DMS53 (cell line): Measurements from ENCODE around the gene BRCC3.

Source experiments
- DNase-seq: peaks from one replicate; lab custom pipeline; 2025; lab: John Stamatoyannopoulos, UW

BRCC3 gene

DNA sequence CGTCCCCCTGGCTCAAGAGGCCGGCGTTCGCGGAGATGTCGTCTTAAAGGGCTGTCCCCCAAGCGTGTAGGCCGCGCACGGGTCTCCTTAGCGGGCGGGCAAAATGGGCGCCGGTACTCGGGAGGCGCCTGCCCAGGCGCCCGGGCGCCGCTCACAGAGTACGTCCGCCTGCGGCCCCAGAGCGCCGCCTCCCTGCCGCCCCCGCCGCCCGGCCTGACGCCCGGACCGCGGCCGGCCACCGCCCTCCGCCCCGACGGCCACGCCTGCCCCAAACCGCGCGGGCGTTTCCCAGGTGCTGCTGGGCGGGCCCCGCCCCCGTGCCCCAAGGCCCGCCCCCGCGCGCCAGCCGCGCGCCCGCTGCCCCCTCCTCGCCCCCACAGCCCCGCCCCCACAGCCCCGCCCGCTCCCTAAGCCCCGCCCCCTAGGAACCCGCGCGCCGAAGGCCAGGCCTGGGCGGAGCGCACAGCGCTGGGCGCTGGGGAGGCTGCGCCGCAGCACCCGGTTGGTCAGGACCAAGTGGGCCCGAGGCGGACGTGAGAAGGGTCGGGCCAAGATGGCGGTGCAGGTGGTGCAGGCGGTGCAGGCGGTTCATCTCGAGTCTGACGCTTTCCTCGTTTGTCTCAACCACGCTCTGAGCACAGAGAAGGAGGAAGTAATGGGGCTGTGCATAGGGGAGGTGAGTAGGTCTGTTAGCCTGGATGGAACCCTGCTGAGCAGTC, at the start of gene BRCC3, which contains the start of the genes CMC4 and MTCP1:
Gene BRCC3, plus strand, starts transcription at position 534 of the 719 bp plus-strand sequence. Its CDS starts 20 bp downstream, at position 554.
Gene CMC4, minus strand, starts transcription at position 162 of the 719 bp plus-strand sequence. CDS start 7,113 bp downstream, outside the sequence.
Gene MTCP1, minus strand, starts transcription at position 162 of the 719 bp plus-strand sequence. CDS start 5,126 bp downstream, outside the sequence.
- peak; percentile 96 for DNase-seq

- peak; percentile 13 for DNase-seq
These were observed 48.7 kb upstream of the BRCC3 start, which contains the start of gene F8 for GRCh38 chrX:155022585-155022984. Gene F8, minus strand, starts transcription at chrX:155022723. Its CDS starts 171 bp downstream, at chrX:155022552.

DNA sequence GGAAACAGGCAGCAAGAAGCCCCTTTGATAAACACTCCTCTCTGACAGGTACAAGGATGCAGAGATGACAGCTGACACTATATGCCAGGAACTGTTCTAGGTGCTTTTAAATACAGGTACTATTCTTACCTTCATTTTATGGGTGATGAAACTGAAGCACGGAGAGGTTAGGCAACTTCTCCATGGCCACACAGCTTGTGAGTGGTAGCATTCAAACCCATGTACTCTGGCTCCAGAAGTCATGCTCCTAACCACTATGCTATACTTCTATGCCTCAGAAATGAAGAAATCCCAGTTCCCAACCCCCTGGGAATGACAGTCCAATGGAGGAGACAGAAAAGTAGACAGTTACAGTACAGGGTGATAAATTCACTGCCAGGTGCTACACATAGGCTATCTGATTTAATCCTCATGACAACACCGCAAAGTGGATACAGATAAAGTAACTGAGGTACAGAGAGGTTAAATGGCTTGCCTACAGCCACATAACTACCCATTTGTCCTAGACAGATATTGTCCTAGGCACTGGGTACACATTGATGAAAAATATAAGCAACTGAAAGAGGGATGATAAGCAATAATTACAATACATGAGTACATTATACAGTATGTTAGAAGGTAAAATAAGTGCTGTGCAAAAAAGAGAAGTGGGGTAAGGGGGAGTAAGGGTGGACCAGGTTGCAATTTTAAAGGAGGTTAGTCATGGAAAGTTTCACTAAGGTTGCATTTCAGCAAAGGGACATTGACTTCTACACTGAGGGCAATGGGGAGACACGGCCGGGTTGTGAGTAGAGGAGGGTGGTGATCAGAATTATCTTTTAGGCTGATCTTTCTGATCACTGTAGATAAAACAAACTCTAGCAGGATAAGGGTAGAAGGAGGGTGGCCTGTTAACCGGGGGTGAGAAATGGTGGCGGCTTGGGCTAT, 47.1 kb upstream of the BRCC3 start:
- DNase-seq = peak; percentile 30

- no peak for DNase-seq
These were observed 44.9 kb upstream of the BRCC3 start for GRCh38 chrX:155026420-155026726.

- DNase-seq = peak; percentile 98
These were observed 44.4 kb upstream of the BRCC3 start, which contains the start of gene FUNDC2 for GRCh38 chrX:155026727-155027508. Gene FUNDC2, plus strand, starts transcription at chrX:155026844. Its CDS starts 95 bp downstream, at chrX:155026939.

- peak; percentile 48 for DNase-seq
These were observed 43.7 kb upstream of the BRCC3 start for GRCh38 chrX:155027509-155028066.

DNA sequence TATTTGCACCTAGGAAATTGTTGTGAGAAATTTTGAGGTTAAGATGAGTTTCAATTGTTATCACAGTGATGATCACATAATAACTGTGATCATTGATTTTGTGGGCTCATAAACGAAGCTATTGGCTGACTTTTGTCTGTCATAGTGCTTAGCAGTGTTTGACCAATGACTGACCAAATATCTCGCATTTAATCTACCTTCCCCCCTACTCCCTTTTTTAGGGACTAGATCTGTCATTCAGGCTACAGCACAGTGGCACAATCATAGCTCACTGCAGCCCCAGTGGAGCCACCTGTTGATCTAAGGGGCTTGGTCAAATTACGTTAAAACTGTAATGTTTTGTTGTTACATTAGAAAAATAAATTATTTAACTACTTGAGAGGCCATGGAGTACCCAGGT, 43.2 kb upstream of the BRCC3 start:
- DNase-seq = peak; percentile 41

DNA sequence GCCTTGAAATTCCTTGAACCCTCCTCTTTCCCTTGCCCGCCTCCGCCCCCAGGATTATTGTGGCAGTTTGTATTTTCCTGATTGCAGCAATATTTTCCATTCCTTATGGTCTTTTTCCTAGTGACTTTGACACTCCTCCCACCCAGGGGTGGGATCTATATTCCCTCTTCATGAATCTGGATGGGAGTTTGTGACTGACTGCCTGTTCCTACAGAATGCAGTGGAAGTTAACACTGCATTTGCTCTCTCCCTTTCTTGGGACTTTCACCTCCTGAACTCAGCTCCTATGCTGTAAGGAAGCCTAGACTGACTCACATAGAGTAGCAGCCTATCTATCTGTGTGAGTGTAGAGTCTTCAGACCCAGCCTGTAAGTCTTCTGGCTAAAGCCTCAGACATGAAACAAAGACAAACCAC, 42.4 kb upstream of the BRCC3 start:
- DNase-seq = no peak

- DNase-seq = no peak
These were observed 39.7 kb upstream of the BRCC3 start for GRCh38 chrX:155031657-155032056.

- no peak for DNase-seq
These were observed 35.6 kb upstream of the BRCC3 start for GRCh38 chrX:155035688-155036087.

DNA sequence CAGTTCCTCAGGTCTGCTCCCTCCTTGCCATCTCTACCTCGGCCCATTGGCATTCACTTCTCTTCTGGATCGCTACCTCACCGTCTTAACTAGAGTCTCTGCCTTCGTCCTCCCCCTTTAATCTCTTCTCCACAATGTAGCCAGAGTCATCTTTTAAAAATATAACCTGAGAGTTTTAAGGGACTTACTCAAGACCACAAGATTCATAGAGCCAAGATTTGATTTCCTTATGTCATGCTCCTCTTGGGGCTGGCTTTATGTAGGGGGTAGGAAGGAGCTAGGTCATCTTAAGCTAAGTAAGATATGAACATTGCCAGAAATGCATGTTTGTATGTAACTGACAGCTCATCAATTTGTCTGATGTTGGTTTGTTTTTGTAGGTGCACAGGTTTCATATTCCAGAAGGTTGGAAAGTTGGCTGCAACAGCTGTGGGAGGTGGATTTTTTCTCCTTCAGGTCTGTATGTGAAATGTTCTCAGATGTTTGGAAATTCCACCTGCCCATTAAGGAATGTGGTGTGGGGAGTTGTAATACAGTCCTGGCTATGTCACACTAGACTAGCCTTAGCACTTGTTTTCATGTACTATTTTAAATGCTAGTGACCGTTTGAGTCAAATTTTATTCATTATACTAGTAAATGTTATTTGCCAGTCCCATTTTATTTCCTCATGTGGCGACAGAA, 25.0 kb upstream of the BRCC3 start:
- DNase-seq = no peak

DNA sequence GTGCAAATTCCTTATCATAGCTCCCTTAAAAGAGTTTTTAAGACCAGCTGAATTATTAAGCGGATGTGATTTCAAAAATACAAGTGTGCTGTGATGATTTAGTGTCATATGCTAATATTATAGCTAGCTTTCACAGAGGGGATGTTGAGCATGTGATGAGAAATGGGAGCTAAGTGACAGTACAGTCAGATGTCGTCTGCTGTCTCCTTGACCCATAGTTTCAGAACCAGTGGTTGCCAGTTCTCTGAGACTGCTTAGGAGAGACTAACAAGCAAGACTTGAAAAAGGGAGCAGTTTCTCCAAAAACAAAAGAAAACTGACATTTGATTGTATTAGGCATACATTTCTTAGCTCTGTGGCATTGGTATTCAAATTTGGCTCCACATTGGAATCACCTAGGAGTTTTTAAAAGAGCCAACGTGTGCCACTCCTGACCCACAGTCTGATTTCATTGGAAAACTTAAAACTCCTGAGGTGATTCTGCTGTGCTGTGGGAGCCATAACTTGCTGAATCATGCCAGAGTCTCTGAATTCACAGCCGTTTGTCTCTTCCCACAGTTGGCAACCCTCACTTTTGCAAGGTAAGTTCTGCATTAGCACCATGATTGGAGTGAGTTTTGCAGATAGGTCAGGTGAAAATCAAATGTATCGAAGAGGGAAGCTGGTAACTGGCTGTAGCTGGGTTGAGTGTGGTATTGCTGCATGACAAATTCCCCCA, 24.3 kb upstream of the BRCC3 start:
- no peak for DNase-seq

- DNase-seq = peak; percentile 61
These were observed 22.2 kb upstream of the BRCC3 start for GRCh38 chrX:155048977-155049619.

- no peak for DNase-seq
These were observed 18.4 kb upstream of the BRCC3 start for GRCh38 chrX:155052738-155053498.

DNA sequence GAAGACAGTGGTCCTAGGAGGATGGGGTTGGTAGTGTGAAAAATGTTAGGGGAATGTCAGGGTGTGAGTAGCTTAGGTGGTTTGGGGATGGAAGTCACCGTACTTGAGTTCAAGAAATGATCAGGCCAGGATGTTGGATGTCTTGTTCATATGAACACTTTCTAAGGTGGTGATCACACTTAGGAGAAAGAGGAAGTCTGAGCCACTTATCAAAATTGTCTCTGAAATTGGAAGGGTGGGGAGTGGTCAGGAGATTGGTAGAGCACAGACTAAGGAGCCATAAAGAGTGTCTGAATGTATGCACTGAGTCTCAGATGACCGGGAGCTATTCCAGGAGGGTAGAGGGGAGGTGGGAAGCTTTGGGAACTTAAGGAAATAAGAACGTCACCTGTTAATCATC, 17.7 kb upstream of the BRCC3 start:
- DNase-seq = no peak

GRCh38 chrX:155054255-155054654, 17.1 kb upstream of the BRCC3 start:
- no peak for DNase-seq

- no peak for DNase-seq
These were observed 15.8 kb upstream of the BRCC3 start for GRCh38 chrX:155055494-155055893.

DNA sequence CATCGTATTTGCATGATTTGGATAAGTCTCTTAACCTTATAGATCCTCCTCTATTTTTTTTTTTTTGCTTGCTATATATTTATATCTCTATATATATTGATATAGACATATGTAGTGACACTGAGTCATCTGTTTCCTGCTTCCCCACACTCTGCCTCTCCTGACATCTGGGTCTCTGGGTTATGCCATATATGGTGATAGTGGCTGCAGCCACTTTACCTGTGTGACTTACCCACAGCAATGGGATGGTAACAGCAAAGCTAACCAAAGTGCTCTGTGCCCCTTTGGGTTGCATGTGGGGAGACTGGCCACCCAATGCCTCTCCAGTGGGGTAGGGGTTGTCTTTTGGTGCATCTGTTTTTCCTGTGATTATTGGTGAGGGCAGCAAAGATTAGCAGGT, 14.8 kb upstream of the BRCC3 start:
- peak; percentile 71 for DNase-seq
